LHCN-M2 (cell line): ENCODE results near the gene ZNF563. TPM values are rescaled to one million over a fixed set of nuclear protein-coding genes. Genes with fewer than 3 reads are reported as not detected.

Experiments
- DNase-seq: peaks from one replicate; pipeline ENCODE4 v3.0.0-alpha.2; 2012; ENCODE audit warnings: low read depth
- total RNA-seq: library from RNA; depleted of rRNA; stranded (reverse); fragments of >200 nt; gene quantifications from 2 replicates; pipeline ENCODE4 v1.2.3, GENCODE V29; 2014; rRNA removed

The ZNF563 gene
- total RNA-seq, 1 experiment from 2014 or later = 4.8 TPM

DNA sequence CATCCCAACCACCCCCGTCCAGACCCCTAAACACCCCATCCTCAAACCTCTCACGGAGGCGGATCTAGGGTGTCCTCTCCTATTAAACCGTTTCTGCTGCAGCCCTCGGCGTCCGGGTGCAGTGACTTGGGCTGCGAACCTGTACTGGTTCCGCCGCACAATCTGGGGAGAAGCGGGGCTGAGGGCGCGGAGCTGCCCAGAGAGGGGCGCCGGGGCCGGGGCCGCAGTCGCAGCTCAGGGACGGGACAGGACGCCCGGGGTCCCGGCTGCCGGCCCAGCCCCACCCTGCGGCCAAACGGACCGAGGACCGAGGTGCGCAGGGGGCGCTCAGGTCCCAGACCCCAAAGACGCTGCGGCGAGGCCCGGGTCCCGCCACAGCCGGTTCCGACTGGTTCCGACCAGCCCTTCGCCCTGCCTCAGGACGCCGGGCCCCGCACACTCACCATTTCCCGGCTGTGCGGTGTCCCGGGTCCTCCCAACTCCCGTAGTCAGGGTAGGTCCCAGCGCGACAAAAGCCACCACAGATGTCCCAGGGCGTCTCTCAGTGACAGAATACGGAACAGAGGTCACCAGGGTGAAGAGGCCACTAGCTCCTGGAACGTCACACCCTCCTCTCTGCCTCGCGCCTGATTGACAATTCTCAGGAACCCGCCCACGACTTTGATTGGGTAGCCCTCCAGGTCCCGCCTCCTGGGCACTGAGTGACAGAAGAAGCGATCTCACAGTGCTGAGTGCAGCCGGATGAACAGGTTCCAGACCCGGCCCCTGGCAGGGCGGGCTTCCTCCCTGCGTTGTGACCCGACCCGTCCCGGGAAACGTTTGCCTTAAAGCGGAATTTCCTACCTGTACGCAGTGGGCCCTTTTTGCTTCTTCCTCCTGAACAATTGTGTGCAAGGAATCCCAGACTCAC, 38.9 kb downstream of the ZNF563 start, which contains the start of gene ZNF44:
Gene ZNF44 (minus strand): TSS at position 635 of the 910 bp plus-strand sequence. CDS start 189 bp downstream, at position 446.
- peak; percentile 96 for DNase-seq

GRCh38 chr19:12293777-12294248, 39.6 kb downstream of the ZNF563 start:
- peak; percentile 67 for DNase-seq

GRCh38 chr19:12289790-12290065, 43.7 kb downstream of the ZNF563 start:
- no peak for DNase-seq

DNA sequence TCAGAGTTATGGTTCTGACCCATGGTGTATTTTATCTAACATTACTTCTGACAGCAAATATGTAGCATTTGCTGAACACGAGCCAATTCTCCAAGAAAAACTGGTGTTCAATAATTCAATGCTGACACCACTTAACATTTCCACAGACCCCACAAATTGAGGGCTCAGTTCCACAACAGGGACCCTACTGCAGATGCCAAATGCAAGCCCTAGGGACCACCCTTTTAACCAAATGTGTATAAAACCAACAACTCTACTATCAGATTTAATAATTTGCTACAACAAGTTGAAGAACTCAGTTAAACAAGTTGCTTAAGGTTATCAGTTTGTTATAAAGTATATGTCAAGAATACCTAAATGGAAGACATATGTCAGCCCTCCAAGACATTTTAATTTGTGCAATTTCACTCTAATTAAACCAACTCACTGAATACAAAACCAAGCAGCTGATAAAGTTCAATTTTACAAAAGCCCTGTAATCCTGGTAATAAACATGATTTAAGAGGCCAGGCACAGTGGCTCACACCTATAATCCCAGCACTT, 45.4 kb downstream of the ZNF563 start:
- DNase-seq = no peak

DNA sequence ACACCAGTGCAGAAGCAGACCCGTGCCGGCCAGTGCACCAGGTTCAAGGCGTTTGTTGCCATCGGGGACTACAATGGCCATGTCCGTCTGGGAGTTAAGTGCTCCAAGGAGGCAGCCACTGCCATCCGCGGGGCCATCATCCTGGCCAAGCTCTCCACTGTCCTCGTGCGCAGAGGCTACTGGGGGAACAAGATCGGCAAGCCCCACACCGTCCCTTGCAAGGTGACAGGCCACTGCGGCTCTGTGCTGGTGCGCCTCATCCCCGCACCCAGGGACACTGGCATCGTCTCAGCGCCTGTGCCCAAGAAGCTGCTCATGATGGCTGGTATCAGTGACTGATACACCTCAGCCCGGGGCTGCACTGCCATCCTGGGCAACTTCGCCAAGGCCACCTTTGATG, 48.8 kb downstream of the ZNF563 start:
- no peak for DNase-seq

DNA sequence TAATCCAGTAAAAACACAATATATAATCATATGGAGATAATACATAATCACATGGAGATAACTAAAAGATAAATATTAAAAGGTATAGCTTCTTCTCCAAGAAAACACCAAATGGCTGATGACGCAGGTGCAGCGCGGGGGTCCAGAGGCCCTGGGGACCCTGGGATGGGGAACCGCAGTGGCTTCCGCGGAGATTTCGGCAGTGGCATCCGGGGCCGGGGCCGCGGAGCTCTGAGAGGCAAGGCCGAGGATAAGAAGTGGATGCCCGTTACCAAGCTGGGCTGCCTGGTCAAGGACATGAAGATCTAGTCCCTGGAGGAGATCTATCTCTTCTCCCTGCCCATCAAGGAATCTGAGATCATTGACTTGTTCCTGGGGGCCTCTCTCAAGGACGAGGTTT, 49.2 kb downstream of the ZNF563 start:
- DNase-seq = no peak

GRCh38 chr19:12278713-12279112, 54.7 kb downstream of the ZNF563 start:
- no peak for DNase-seq

DNA sequence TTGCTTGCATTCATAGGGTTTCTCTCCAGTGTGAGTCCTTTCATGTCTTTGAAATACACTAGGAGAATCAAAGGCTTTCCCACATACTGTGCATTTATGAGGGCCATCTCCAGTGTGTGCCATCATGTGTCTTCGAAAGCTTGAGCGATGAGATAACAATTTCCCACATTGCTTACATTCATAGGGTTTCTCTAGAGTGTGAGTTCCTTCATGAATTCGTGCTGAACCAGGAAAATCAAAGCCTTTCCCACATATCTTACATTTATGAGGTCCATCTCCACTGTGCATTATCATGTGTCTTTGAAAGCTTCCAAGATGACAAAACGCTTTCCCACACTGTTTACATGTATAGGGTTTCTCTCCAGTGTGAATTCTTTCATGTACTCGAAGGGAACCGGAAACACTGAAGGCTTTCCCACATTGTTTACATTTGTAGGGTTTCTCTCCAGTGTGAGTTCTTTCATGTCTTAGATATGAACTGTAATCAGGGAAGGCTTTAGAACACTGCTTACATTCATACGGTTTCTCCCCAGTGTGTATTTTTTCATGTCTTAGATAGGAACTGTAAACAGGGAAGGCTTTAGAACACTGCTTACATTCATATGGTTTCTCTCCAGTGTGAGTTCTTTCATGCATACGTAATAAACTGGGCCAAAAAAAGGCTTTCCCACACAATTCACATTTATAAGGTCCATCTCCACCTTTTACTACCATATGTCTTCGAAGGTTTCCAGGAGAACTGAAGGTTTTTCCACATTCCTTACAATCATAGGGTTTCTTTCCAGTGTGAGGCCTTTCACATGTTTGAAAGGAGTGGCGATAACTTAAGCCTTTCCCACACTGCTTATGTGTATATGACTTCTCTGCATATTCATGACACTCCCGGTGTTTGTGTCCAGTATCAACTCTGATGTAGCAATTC, 60.2 kb downstream of the ZNF563 start:
- no peak for DNase-seq

GRCh38 chr19:12272386-12272785, 61.0 kb downstream of the ZNF563 start:
- no peak for DNase-seq

DNA sequence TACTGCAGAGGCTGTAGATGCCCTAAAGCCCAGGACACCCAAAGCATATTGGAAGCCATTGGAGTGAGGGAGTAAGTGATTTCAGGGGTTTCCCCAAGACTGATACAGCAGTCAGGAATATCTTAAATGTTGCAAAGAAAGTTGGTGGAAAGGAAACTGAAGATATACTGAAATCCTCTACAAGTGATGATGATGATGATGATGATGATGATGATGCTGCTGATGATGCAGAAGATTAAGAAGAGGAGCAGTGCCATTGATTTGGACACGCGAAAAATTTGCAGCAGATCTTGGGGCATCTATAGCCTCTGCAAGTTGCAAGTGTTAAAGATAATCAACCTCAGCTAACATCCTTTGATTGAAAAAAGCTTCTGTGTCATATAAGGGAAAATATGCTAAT, 62.6 kb downstream of the ZNF563 start:
- DNase-seq = no peak

Other genes with a start within 250 kb of the ZNF563 start
- gene ZNF20, start 193.3 kb downstream of the ZNF563 start, total RNA-seq = 5.8 and 6.0 TPM in 2 replicates
- gene ZNF625, start 176.9 kb downstream of the ZNF563 start, total RNA-seq = 8.6 and 10.6 TPM in 2 replicates
- gene ZNF136, start 170.5 kb downstream of the ZNF563 start, total RNA-seq = 6.8 and 7.1 TPM in 2 replicates
- 4.3 and 6.2 TPM in 2 replicates for gene ZNF44, start 38.8 kb downstream of the ZNF563 start, total RNA-seq
- 3.0 and 4.2 TPM in 2 replicates for gene ZNF442, start 32.0 kb upstream of the ZNF563 start, total RNA-seq
- 4.3 and 4.9 TPM in 2 replicates for gene ZNF799, start 67.6 kb upstream of the ZNF563 start, total RNA-seq
- 3.5 and 4.5 TPM in 2 replicates for gene ZNF443, start 107.4 kb upstream of the ZNF563 start, total RNA-seq
- gene ZNF709, start 151.2 kb upstream of the ZNF563 start, total RNA-seq = 2.2 and 3.2 TPM in 2 replicates
- 5.5 and 6.0 TPM in 2 replicates for gene ZNF564, start 217.8 kb upstream of the ZNF563 start, total RNA-seq